Placental pericyte (primary cell): Measurements from ENCODE around the gene KCNQ2. TPM values are rescaled to one million over a fixed set of nuclear protein-coding genes. Genes with fewer than 3 reads are reported as not detected.

Source experiments
- total RNA-seq: library from RNA; depleted of rRNA; stranded (reverse); fragments of >200 nt; gene quantifications from 2 replicates; pipeline ENCODE4 v1.2.3, GENCODE V29; 2012

The KCNQ2 gene
- total RNA-seq: not detected in 2 replicates

GRCh38 chr20:63471981-63472831, at the start of gene KCNQ2:
TSS of gene KCNQ2 (minus strand) at chr20:63472655. CDS start at chr20:63472463, 192 bp downstream.

GRCh38 chr20:63520504-63520933, 48.1 kb upstream of the KCNQ2 start, which contains the start of gene PPDPF:
TSS of gene PPDPF (plus strand) at chr20:63520765. CDS start at chr20:63521309, 544 bp downstream.

GRCh38 chr20:63498960-63499337, 26.5 kb upstream of the KCNQ2 start, which contains the start of gene EEF1A2:
TSS of gene EEF1A2 (minus strand) at chr20:63499083. CDS start at chr20:63497763, 1,320 bp downstream.

DNA sequence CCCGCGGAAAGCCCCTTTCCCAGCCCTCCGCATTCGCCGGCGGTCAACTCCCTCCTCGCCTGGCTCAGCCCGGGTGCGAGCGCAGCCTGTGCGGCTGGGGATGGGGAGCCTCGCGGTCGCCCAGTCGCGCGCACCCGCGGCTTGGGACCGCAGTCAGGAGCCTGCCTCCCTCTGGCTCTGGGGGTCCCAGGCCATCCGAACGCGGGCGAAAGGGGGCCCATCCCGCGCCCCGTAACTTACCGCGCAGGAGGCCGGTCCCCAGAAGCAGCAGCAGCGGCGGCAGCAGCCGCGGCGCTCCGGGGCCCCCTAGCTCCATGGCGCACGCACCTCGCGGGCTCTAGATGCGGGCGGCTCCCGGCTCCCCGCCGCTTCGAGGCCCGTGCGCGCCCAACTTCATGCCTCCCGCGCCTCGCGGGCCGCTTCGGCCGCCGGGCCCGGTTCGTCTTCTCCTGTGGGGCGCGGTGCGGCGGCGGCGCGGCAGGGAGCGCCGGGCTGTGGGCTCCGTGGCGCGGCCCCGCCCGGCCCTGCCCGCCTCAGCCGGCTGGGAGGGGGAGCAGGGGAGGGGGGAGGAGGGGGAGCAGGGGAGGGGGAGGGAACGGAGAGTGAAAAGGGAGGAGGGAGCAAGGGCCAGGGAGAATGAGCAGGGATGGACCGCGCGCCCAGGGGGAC, 111.5 kb downstream of the KCNQ2 start, which contains the start of gene CHRNA4:
CHRNA4 (minus strand) TSS at position 500 of the 669 bp plus-strand sequence; CDS start at position 316, 184 bp downstream.

Other genes starting within 250 kb of the KCNQ2 start
- gene BIRC7, start 236.8 kb downstream of the KCNQ2 start, total RNA-seq: 0.29 and 1.3 TPM in 2 replicates
- 0.57 and 1.1 TPM in 2 replicates for gene NKAIN4, start 218.2 kb downstream of the KCNQ2 start, total RNA-seq
- gene ARFGAP1, start 199.8 kb downstream of the KCNQ2 start, total RNA-seq: 119 and 130 TPM in 2 replicates
- not detected in 2 replicates for gene COL20A1, start 179.5 kb downstream of the KCNQ2 start, total RNA-seq
- gene CHRNA4, start 111.3 kb downstream of the KCNQ2 start, total RNA-seq: not detected in 2 replicates
- gene EEF1A2, start 26.4 kb upstream of the KCNQ2 start, total RNA-seq: 1.3 and 4.6 TPM in 2 replicates
- 63.5 and 86.3 TPM in 2 replicates for gene PPDPF, start 48.1 kb upstream of the KCNQ2 start, total RNA-seq
- gene PTK6, start 64.7 kb upstream of the KCNQ2 start, total RNA-seq: 0.14 and 0.44 TPM in 2 replicates
- gene SRMS, start 75.1 kb upstream of the KCNQ2 start, total RNA-seq: not detected in 2 replicates
- 0.43 and 0.88 TPM in 2 replicates for gene FNDC11, start 81.5 kb upstream of the KCNQ2 start, total RNA-seq
- 42.7 and 81.7 TPM in 2 replicates for gene HELZ2, start 101.6 kb upstream of the KCNQ2 start, total RNA-seq
- gene GMEB2, start 154.4 kb upstream of the KCNQ2 start, total RNA-seq: 11.2 and 16.0 TPM in 2 replicates
- 9.2 and 41.1 TPM in 2 replicates for gene STMN3, start 180.8 kb upstream of the KCNQ2 start, total RNA-seq
- 24.5 and 29.5 TPM in 2 replicates for gene RTEL1, start 185.7 kb upstream of the KCNQ2 start, total RNA-seq
- gene TNFRSF6B, start 224.0 kb upstream of the KCNQ2 start, total RNA-seq: 3.9 and 35.9 TPM in 2 replicates
- 43.4 and 45.5 TPM in 2 replicates for gene ARFRP1, start 235.3 kb upstream of the KCNQ2 start, total RNA-seq
- gene ZGPAT, start 235.4 kb upstream of the KCNQ2 start, total RNA-seq: 20.6 and 24.9 TPM in 2 replicates